MM.1S (cell line): ENCODE results near the gene GPS1.
A peak's percentile ranks its signal among the peaks of the same experiment; 100 is the strongest.

Source experiments
- DNase-seq: peaks from one replicate; pipeline ENCODE4 v3.0.0-alpha.2; 2015
- H2AFZ ChIP-seq: fragments of 300-600 bp; sonication (generic); 2 replicates; pipeline ENCODE4 v1.6.0; 2016; ENCODE audit warnings: antibody characterized with exemption, low read length
- H3F3A ChIP-seq: fragments of 300-600 bp; sonication (generic); 2 replicates; pipeline ENCODE4 v1.6.1; 2016; ENCODE audit warnings: mild to moderate bottlenecking, antibody characterized with exemption, low read length, moderate library complexity, mixed read lengths; ENCODE audit not compliant: insufficient read depth
- H3K27ac ChIP-seq: fragments of 300-600 bp; sonication (generic); 2 replicates; pipeline ENCODE4 v1.5.1; 2016; ENCODE audit warnings: mild to moderate bottlenecking, low read length
- H3K27me3 ChIP-seq: fragments of 300-600 bp; sonication (generic); replicated peaks from 2 replicates; pipeline ENCODE4 v1.6.0; 2016; ENCODE audit warnings: low read length; ENCODE audit not compliant: insufficient read depth
- H3K36me3 ChIP-seq: fragments of 300-600 bp; sonication (generic); replicated peaks from 2 replicates; pipeline ENCODE4 v1.6.1; 2016; ENCODE audit warnings: mild to moderate bottlenecking, low read length, mixed read lengths; ENCODE audit not compliant: insufficient read depth
- H3K4me1 ChIP-seq: fragments of 300-600 bp; sonication (generic); 2 replicates; pipeline ENCODE4 v1.6.1; 2016; ENCODE audit warnings: low read length, mixed read lengths
- H3K4me2 ChIP-seq: fragments of 300-600 bp; sonication (generic); 2 replicates; pipeline ENCODE4 v1.6.0; 2016; ENCODE audit warnings: low read depth, low read length
- H3K4me3 ChIP-seq: fragments of 300-600 bp; sonication (generic); 2 replicates; pipeline ENCODE4 v1.5.1; 2016; ENCODE audit warnings: low read length, mixed read lengths
- H3K79me2 ChIP-seq: fragments of 300-600 bp; sonication (generic); 2 replicates; pipeline ENCODE4 v1.6.1; 2016; ENCODE audit warnings: mixed run types, low read length, mixed read lengths
- H3K9ac ChIP-seq: fragments of 300-600 bp; sonication (generic); 2 replicates; pipeline ENCODE4 v1.6.1; 2016; ENCODE audit warnings: low read length, mixed read lengths
- H3K9me2 ChIP-seq: fragments of 300-600 bp; sonication (generic); replicated peaks from 2 replicates; pipeline ENCODE4 v1.6.1; 2016; ENCODE audit warnings: mild to moderate bottlenecking, low read length, mixed read lengths; ENCODE audit not compliant: insufficient read depth
- H3K9me3 ChIP-seq: fragments of 300-600 bp; sonication (generic); replicated peaks from 2 replicates; pipeline ENCODE4 v1.6.1; 2016; ENCODE audit warnings: mild to moderate bottlenecking, low read length, mixed read lengths; ENCODE audit not compliant: insufficient read depth
- H4K20me1 ChIP-seq: fragments of 300-600 bp; sonication (generic); 2 replicates; pipeline ENCODE4 v1.6.1; 2016; ENCODE audit warnings: mild to moderate bottlenecking, low read length, moderate library complexity, mixed read lengths; ENCODE audit not compliant: insufficient read depth
- EZH2 ChIP-seq: fragments of 300-600 bp; sonication (generic); optimal IDR thresholded peaks from 2 replicates; pipeline ENCODE3; 2017; ENCODE audit warnings: low read depth, mild to moderate bottlenecking, antibody characterized with exemption, low read length, mixed read lengths
- EZH2phosphoT487 ChIP-seq: fragments of 300-600 bp; sonication (generic); IDR thresholded peaks from 2 replicates; pipeline ENCODE4 v1.6.1; 2018; ENCODE audit warnings: antibody characterized with exemption, low read length
- TF ChIP-seq, protein P1 (sequence below): fragments of 300-600 bp; sonication (generic); IDR thresholded peaks from 2 replicates; pipeline ENCODE4 v1.5.1; 2016; ENCODE audit warnings: antibody characterized with exemption, low read length, mixed read lengths

GPS1 gene

DNA sequence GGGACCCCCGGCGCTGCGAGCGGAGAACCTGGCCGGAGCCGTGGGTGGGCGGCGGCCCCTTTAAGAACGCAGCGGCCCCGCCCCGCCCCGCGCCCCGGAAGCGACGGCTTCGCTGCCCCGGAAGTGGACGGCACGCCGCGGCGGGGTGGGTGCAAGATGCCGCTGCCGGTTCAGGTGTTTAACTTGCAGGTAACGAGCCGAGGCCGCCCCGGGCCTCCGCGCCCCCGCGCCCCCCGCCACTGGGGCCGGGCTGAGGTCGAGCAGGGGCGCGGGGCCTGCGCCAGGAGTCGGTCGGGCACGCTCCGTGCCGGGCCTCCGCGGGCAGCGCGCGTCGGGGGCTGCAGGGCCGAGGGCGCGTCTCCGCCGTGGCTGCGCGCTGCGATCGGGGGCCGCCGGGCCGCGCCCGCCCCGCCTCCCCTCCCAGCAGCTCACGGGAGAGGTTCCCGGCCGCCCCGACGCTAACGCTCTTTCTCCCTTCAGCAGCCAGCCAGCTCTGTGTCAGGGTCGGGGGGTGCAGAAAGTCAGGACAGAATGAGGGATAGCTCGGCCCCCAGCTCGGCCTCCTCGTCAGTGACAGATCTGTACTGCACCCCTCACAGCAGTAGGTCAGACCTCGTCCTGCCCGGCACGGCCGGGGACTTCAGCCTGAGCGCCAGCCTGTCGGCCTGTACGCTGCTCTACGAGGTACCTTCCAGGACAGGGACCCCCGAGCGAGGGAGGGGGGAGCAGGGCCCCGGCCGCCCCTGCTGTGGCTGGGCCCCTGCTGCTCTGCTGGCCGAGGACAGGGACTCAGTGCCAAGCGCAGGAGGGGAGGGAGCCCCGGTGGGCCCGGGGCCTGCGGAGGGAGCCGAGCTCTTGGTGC lies at the start of gene GPS1, which contains the start of gene RFNG:
TSS of gene GPS1 (plus strand) at position 123 of the 862 bp plus-strand sequence. CDS start at position 157, 34 bp downstream.
TSS of gene RFNG (minus strand) at position 36 of the 862 bp plus-strand sequence. CDS start 45 bp downstream, outside the sequence.
- Histone ChIP-seq H3F3A (no peaks in the 10 kb centered on the region), H3K36me3 (no peaks in the 10 kb centered on the region; the same call in 1 of the 2 replicates), H3K27me3 (no peaks in the 10 kb centered on the region), H3K9me3 (no peaks in the 10 kb centered on the region), H3K9me2 (no peaks in the 10 kb centered on the region), H3K4me3 (peak within 1 kb of the TSS; percentile 83), H3K79me2 (peaks cover 24% of the 10 kb centered on the region), H3K27ac (no peak within 1 kb of the TSS), H3K4me1 (peaks cover 7% of the 10 kb centered on the region; the same call in 1 of the 2 replicates), H4K20me1 (no peaks in the 10 kb centered on the region), H2AFZ (peak within 1 kb of the TSS; percentile 51), H3K4me2 (peak within 1 kb of the TSS; percentile 98), H3K9ac (peak within 1 kb of the TSS; percentile 77)
- DNase-seq: peak; percentile 83
- TF ChIP-seq, protein P1, sequence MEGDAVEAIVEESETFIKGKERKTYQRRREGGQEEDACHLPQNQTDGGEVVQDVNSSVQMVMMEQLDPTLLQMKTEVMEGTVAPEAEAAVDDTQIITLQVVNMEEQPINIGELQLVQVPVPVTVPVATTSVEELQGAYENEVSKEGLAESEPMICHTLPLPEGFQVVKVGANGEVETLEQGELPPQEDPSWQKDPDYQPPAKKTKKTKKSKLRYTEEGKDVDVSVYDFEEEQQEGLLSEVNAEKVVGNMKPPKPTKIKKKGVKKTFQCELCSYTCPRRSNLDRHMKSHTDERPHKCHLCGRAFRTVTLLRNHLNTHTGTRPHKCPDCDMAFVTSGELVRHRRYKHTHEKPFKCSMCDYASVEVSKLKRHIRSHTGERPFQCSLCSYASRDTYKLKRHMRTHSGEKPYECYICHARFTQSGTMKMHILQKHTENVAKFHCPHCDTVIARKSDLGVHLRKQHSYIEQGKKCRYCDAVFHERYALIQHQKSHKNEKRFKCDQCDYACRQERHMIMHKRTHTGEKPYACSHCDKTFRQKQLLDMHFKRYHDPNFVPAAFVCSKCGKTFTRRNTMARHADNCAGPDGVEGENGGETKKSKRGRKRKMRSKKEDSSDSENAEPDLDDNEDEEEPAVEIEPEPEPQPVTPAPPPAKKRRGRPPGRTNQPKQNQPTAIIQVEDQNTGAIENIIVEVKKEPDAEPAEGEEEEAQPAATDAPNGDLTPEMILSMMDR: no peak
- no peak for TF ChIP-seq EZH2
- no peak for TF ChIP-seq EZH2phosphoT487

DNA sequence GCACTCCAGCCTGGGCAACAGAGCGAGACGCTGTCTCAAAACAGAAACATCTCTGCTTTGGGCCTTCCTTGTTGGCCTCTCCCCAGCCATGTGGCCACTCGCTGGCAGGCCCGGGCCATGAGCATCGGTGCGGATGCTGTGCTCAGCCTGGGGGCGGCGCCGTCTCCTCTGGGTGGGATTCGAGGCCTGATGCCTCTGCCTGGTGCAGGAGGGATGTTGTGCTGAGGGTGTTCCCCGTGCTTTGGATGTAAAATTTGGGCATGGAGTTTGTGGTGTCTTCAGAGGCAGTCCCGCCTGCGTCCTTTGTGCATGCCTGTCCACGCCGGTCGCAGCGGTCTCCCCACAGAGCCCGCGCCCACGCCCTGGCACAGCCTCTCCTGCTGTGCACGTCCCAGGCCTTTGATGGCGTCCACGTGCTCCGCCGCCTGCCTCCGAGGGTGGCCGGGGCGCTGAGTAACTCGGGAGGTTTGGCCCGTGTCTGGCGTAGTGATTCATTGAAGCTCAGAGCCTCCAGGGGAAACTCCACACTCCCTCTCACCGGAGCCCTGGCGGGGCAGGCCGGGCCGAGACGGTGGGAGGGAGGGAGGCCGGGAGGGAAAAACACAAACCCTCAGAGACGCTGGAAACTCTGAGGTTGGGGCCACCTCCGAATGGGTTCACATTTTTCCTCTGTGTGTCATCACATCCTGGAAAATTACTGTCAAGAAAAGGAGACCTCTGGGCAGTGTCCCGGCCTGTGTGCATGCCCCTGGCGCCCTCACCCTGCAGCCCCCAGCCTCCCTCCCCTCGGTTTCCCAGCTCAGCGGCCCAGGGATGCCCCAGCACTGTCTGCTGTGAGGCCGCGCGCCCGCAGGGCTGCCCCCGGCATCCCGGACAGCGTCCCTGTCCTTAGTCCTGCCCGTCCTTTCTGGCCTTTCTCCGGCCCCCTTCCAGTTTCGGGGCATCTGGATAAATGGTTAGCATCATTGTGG lies 48.0 kb upstream of the GPS1 start:
- H3K4me2 ChIP-seq: no peak overlapping the region
- H3K4me1 ChIP-seq: no peaks in the 10 kb centered on the region
- no peak overlapping the region for H3K27ac ChIP-seq
- no peaks in the 10 kb centered on the region for H3F3A ChIP-seq
- no peak for DNase-seq
- no peaks in the 10 kb centered on the region for H3K9me2 ChIP-seq
- H3K79me2 ChIP-seq: no peaks in the 10 kb centered on the region
- no peaks in the 10 kb centered on the region for H3K36me3 ChIP-seq
- no peaks in the 10 kb centered on the region for H4K20me1 ChIP-seq
- H2AFZ ChIP-seq: no peak overlapping the region
- H3K4me3 ChIP-seq: no peak overlapping the region
- no peaks in the 10 kb centered on the region for H3K27me3 ChIP-seq
- no peak overlapping the region for H3K9ac ChIP-seq
- TF ChIP-seq, protein P1: no peak
- TF ChIP-seq EZH2phosphoT487: no peak
- TF ChIP-seq EZH2: no peak
- no peaks in the 10 kb centered on the region for H3K9me3 ChIP-seq

DNA sequence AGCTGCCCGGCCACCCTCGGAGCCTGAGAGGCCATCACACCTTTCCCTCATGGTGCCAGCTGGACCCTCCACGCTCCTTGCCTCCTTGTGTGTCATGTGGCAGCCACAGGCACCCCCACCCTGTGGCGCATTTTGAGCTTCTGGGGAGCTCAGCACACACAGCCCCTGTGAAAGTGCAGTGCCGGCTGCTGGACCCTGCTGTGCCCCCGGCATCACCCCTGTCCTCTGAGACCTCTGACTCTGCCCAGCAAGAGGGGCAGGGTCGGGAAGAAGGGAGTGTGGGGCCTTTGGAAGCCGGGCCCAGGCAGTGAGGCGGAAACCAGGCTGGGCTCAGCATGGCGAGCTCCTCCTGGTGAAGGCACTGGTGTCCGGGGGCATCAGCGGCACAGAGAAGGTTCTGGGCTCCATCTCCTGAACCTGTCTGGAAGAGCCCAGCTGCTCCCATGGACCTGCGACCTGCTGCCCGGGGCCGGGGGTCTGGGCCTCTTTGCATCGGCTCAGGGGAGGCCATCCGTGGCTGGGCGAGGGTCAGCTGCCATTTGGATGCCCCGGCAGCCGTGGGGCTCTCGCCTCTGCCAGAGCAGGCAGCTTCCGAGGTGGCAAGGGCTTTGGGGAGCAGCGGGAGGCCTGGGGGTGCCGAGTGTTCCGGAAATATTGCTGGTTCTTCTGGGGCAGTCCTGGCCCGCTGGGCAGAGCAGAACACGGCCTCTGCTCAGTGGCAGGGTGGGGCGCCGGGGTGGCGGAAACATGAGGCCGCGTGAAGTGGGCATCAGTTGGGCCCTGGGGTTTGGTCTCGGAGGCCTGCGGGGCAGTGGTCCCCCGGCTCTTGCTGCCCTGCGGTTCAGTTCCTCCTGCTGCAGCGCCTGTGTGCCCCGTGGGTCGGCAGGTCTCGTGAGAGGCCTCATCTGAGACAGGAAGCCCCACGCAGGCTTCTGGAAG lies 46.9 kb upstream of the GPS1 start:
- no peak for DNase-seq
- Histone ChIP-seq H3K27ac (no peak overlapping the region), H3K4me2 (no peak overlapping the region)

More for the DNA sequence above, 46.9 kb upstream of the GPS1 start:
- TF ChIP-seq, protein P1: no peak
- TF ChIP-seq EZH2 (no peak), EZH2phosphoT487 (no peak)
- no peaks in the 10 kb centered on the region for H3K36me3 ChIP-seq
- H3F3A ChIP-seq: no peaks in the 10 kb centered on the region
- H4K20me1 ChIP-seq: no peaks in the 10 kb centered on the region
- H3K9me2 ChIP-seq: no peaks in the 10 kb centered on the region
- no peaks in the 10 kb centered on the region for H3K4me1 ChIP-seq
- H3K4me3 ChIP-seq: no peak overlapping the region
- no peak overlapping the region for H2AFZ ChIP-seq
- no peak overlapping the region for H3K9ac ChIP-seq
- no peaks in the 10 kb centered on the region for H3K9me3 ChIP-seq
- no peaks in the 10 kb centered on the region for H3K27me3 ChIP-seq
- H3K79me2 ChIP-seq: no peaks in the 10 kb centered on the region
